GM18502 (cell line): ENCODE results near the gene CEP152.

ENCODE experiments used
- ATAC-seq: cut with Tn5 transposase; IDR thresholded peaks from one replicate; pipeline ENCODE4 v1.9.1; 2021; ENCODE audit warnings: mild to moderate bottlenecking; ENCODE audit not compliant: unreplicated experiment, poor library complexity

The CEP152 gene

GRCh38 chr15:48717458-48717857, 93.4 kb downstream of the CEP152 start:
- no peak for ATAC-seq

- ATAC-seq, result no peak
Observed at GRCh38 chr15:48712546-48712945, 98.3 kb downstream of the CEP152 start.

GRCh38 chr15:48710952-48711495, 99.8 kb downstream of the CEP152 start:
- ATAC-seq, result no peak

GRCh38 chr15:48708641-48709040, 102.2 kb downstream of the CEP152 start:
- no peak for ATAC-seq

- ATAC-seq, result no peak
Observed at GRCh38 chr15:48705381-48705780, 105.5 kb downstream of the CEP152 start.

GRCh38 chr15:48703544-48703943, 107.3 kb downstream of the CEP152 start:
- ATAC-seq, result no peak

GRCh38 chr15:48702569-48703236, 108.2 kb downstream of the CEP152 start:
- no peak for ATAC-seq

GRCh38 chr15:48696627-48697312, 114.1 kb downstream of the CEP152 start:
- no peak for ATAC-seq

- ATAC-seq, result no peak
Observed at GRCh38 chr15:48695827-48696573, 114.9 kb downstream of the CEP152 start.

GRCh38 chr15:48695088-48695826, 115.6 kb downstream of the CEP152 start:
- no peak for ATAC-seq

GRCh38 chr15:48693484-48693883, 117.4 kb downstream of the CEP152 start:
- no peak for ATAC-seq

GRCh38 chr15:48688493-48688892, 122.4 kb downstream of the CEP152 start:
- ATAC-seq, result no peak
